Ecto neural progenitor cell (in vitro differentiated cells): ENCODE data around the gene FAM20C.

ENCODE experiments used
- DNase-seq: peaks from one replicate; pipeline ENCODE4 v3.0.0-alpha.2; 2018; ENCODE audit warnings: low spot score

Gene FAM20C

DNA sequence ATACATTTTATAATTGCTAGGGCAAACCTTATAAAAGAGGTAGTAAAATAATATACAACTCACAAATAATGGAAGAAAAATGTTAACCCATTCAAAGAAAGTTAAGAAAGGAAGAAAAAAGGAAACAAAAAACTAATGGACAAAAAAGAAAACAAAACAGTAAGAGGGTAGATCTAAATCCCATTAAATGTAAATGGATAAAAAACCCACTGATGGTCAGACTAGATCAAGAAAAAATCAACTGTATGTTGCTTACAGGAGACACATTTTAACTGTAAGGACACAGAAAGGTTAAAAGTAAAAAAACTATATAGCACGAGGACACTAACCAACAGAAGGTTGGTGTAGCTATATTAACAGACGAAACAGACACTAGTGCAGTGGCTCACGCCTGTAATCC is 115.6 kb downstream of the FAM20C start:
- no peak for DNase-seq

DNA sequence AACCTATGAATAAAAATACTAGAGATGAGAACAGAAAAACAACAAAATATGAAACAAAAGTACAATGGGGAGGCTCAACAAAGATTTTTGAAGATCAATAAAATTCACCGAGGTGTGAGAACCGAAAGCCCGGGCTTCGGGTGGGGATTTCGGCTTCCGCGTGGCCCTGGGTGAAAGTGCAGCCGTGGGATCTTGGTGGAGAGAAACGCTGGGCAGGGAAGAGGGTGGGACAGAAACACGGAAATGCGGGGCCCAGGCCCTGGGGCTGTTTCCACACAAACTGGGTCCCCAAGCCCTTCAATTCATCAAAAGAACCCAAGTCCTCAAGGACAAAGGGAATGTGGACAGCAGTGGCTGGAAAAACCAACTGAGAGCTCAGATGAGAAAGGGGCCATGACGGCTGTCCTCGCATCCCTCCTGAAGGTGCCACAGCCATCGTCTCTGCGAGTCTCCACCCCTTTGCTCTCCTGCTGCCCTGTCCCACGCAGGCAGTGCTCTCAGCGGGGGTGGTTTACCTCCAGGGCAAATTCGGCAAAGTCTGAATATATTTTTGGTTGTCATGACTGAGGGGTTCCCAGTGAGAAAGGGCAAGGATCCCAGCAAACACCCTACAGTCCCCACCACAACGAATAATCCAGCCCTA is 117.3 kb downstream of the FAM20C start:
- no peak for DNase-seq
